GM18870 (cell line): ENCODE data around the gene TMEM218.

Experiments
- ATAC-seq: cut with Tn5 transposase; IDR thresholded peaks from one replicate; pipeline ENCODE4 v1.9.1; 2021; ENCODE audit warnings: moderate library complexity; ENCODE audit not compliant: unreplicated experiment

The TMEM218 gene

DNA sequence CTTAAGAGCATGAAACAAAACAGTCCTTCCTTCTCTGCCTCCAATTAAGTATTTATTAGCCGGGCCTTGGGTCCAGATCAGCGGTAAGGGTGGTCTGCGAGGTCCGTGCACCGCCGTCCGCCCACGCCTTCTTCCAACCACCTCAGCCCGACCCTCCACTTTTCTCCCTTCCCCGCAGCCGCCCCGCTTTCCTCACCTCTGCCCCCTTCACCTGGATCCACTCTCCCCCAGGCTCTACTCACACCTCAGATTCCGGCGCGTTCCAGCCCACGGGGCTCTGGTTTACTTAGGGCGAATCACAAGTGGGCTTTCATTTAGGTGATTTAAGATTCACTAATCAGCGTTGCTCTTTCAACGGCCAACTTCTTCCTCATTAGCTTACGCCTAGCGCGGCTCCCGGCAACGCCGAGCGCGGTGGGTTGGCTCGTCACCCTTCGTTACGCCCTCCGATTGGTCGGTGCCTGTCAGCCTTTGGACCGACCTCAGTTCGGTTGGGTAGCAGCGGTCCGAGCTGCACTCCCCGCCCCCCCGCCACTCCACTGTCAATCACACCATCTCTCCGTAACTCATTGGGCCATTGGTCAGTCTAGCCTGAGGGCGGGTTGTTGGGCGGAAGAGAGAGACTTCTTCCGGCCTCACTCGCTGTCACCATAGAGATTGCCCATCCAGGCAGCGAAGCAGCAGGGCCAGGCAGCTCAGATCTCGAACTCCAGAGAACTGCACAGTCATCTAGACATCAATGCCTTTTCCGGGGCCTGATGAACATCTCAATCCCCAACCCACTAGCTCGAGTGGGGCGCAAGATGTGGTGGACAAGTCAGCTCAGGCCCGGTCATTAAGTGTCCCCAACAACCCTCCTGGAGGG is at the start of gene TMEM218:
TMEM218 (minus strand) TSS at position 284 of the 865 bp plus-strand sequence. CDS start 9,385 bp downstream, outside the sequence.
- ATAC-seq, result peak; percentile 98

DNA sequence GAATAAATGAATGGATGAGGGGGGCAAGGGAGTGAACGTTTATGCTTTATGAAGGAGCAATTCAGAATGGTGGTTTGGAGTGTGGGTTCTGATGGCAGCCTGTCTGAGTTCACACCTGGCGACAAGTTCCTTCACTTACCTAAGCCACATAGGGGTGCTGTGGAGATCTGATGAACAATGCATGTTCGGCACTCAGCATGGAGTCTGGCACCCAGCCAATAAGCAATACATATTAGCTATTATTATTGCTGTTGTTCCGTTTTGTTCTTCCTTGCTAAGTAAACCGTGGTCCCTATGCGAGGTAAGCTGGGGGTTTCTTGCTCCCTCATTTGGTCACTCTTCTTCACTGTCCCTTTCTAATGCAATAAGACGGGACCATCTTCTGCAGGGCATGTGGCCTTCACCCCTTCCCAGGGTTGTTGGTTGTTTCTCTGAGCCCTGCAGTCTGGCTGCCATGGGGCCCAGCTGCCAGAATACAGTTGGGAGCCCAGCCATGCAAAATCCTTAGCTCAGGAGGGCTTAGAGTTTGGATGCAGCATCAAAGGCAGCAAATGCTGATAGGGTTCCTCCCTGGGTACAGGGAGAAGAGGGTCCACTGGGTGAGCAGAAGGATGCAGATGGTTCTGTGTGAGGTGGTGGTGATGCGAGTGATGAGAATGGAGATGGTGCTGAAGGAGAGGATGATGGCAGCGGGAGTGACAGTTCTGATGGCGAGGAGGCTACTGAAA is 46.7 kb upstream of the TMEM218 start:
- no peak for ATAC-seq

DNA sequence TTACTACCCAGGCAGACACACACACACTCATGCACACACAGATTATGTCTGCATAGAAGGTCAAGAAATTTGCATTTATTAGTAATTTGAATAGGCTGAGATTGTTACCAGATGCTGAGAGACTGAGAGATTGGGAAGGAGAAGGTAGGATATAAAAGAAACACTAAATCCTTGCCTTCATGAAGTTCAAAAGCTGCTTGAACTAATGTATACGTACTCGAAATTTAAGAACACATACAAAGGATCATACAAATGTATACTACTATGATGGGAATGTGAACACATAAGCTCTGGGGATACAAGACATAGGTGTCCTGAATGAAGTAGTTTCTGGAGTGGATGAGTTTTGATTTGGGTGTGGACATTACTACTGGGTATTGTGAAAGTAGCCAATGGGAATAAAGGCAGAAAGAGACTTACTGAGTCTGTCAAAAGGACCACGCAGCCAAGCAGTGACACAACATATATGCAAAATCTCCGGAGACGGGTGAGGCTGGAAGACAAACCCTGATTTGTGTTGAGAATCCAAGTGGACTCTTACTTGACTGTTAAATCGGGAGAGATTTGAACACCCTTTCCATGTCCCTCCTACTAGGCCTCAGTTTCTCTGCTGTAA is 45.8 kb upstream of the TMEM218 start:
- no peak for ATAC-seq

DNA sequence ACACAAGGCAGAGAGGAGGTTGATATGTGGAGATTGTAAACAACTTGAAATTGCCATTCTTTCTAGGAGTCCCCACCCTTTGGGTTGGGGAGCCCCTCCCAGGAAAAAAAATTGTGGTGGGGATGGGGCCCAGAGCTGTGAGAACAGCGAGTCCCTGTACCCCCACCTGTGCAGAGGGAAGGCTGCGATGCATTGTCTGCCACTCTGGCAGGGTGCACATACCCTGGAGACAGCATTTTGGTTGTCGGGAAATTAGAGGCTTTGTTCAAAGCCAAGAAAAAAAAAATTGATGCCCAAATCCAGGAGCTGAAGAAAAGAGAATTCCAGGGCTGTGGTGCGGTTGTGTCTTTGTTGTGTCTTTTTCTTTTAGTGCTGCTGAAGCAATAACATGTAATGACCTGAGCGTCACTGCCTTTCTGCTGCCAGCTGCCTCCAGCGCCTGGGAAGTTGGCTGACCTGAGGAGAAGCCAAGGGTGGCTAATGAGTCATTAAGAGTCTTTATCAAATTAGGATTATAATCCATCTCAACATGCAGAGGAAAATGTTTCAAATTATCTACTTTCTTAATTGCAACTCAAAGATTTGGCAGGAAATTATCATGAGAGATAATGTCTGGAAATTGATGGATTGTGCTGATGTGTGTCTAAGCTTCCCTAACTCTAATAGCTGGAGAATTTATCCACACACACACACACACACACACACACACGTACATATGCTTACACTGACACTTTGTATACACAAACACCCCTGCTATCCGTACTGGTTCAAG is 45.1 kb upstream of the TMEM218 start:
- ATAC-seq, result no peak

DNA sequence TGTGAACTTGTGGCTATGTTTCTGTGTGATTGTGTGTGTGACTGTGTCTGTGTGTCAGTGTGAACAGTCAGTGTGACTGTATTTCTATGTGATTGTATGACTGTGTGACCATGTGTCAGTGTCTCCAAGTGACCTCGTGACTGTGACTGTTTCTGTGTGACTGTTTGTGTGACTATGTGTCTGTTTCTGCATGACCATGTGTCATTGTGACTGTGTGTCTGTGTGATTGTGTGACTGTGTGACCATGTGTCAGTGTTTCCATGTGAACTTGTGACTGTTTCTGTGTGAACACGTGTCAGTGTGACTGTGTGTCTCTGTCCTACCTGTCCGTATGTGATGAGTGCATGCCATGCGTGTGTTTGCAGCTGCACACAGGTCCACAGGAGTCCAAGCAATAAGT is 44.3 kb upstream of the TMEM218 start:
- no peak for ATAC-seq

DNA sequence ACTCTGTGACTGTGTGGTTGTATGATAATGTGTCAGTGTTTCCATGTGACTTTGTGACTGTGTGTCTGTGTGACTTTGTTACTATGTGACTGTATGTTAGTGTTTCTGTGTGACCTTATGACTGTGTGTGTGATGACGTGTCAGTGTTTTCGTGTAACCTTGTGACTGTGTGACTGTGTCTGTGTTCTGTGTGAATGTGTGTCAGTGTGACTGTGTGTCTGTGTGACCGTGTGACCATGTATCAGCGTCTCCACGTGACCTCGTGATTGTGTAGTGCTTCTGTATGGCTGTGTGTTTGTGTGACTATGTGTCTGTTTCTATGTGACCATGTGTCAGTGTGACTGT is 43.6 kb upstream of the TMEM218 start:
- ATAC-seq, result no peak

DNA sequence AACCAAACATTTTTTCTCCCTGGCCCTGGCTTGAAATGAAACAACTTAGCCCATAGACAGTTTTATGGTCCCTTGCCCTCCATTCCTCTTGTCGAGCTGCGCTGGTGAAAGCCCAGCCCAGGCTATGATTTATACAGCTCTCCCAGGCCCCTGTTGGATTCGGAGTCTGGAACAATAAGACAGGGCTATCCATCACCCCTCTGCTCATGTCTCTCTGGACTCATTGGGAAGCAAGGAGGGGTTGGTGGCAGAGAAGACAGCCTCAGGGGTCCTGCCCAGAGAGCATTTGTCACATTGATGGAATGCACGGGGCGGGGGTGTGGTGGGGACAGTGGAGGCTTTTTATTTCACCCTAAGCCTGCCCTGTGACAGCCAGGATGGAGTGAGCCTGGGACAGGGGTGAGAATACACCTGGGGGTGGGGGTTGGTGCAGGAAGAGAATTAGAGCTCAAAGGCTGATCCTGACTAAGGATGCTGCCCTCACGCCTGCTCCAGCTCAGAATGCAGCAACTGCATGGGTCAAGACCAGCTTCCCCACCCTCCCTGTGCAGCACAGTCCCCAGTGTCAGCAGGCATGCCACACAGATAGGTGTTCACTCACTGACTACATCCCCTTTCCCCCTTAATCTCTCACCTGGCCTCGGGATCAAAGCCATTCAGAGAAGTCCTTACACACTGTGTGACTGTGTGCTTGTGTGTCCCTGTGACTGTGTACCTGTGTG is 43.1 kb upstream of the TMEM218 start:
- ATAC-seq, result no peak

DNA sequence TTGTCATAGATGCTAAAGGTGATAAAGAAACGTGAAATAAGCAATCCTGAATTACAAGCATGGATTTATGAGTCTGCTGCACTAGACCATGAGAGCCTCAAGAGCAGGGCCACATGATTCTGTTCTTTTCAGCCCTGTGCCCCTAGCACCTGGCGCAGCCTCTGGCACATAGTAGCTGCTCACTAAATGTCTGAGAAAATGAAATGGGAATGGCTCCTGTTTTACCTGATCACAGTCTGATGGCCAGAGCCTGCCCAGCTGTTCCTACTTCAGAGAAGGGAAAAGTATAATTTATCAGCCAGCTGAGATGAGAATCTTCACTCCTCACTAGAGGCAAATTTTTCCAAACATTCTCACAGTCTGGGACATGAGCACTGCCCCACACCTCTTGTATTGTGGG is 42.4 kb upstream of the TMEM218 start:
- ATAC-seq, result no peak

DNA sequence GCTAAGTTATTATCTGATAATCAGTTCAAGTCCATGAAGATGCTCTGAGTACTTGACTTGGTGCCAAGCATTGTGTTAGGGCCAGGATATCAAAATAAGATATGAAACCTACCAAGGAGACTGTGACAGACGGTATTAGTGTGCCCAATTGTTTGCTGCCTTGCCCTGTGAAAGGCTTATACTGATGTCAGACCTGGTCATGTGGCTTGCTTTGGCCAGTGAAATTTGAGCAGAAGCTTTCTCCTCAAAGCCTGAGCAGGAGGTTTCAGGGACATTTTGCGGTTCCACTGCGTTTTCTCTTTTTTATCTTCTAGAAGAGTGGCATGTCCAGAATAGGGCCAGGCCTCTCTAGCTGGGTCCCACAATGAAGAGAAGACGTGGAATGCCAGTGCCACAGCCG is 37.3 kb upstream of the TMEM218 start:
- ATAC-seq, result no peak

DNA sequence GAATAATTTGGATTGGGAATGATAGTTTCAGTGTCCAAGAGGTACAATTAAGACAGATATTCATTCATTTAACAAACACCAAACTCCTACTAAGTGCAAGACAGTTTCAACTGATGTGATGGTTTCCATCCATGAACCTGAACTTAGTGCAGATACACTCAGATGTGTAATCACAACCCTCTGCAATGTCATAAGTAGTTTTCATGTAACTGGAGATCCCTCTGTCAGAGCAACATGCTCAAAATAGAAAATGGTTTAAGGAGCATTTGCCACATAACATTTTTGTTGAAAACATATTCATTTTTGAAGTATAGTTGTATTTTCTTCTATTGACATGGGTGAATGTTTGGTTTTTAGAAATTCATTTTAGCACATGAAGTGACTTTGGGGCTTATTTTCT is 36.6 kb upstream of the TMEM218 start:
- ATAC-seq, result no peak

DNA sequence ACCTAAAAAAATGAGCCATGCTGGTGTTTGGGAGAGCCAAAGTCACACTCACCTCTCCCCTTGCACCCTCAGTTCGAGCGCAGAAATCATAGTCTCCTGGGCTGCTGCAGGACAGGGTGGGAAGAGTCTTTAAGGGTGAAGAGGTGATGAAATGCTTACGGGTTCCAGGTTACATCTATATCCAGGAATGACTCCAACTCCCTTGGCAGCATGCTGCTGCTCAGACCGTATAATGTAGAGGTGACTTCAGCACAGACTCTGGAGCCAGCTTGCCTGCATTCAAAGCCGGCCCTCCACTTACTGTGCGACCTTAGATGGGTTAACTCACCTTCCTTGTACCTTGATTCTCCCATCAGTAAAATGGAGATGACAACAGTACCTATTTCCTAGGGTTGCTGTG is 35.9 kb upstream of the TMEM218 start:
- no peak for ATAC-seq

DNA sequence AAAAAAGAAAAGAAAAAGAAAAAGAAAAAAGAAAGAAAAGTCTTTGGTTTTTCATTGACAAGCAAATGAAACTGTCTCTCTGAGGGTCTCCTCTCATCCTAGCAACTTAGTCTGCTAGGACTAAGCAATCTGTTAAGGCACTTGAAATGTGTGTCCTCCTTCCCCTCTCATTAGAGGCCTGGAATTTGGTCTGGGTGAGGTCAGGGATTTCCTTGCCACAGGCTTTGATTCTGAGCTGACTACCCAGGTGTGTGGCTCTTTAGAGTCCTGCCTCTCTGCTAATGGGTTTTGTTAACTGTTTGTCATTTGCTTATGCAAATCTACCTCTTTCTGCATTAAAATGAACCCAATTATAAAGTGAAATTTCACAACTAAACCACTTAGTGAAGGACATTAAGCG is 34.8 kb upstream of the TMEM218 start:
- no peak for ATAC-seq

DNA sequence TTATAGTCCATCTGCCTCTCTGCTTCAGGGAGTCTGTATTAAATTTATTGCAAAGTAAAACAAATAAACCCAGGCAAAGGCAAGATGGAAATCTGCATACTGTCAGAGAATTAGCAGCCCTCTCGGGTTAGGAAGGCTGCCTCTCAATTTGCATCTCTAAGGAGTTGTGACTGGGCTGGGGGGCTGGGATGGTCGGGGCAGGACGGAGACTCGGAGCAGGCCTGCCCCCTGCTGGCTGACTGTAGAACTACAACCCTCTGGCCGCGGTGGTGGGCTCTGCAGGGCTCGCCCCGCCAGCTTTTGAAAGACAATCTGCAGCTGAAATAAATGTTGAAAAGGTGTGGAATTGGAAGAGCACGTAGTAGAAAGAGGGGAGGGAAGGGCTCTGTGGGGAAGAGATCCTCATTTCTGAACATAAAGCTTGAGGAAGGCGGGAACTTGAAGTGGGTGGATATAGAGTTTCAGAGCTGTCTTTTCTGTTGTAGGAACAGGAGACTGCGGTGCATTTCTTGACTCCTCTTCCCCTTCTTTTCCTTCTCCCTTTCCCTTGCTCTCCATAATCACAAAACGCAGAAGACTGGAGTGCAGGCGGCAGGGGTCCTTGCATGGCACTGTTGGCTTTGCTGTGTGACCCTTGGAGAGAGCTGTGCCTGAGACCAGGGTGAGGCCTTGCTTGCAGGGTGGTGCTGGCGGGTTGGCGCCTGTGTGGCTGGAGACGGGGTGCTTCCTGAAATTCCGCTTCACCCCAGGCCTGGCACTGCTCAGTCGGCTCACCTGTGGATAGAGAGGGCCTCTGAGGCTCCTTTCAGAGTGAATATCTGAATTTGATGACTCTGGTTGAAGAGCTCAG is 30.5 kb upstream of the TMEM218 start:
- ATAC-seq, result no peak

DNA sequence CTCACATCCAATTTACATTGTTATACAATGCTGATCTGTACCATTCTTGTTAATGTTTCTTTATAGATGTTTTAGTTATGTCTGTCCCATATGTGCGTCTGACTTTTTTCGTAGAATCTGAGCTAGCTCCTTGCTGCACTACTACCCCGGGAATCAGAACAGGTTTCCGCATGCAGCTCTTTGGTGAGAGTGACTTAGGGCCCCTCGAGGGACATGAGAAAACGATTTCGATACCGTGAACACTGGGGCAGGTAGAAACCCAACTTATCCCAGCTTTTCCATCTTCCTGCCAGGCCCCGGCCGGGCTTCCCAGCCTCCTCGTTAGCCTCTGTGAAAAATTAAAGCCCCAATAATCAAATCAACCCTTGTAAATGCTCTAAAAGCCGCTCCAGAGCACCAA is 29.8 kb upstream of the TMEM218 start:
- ATAC-seq, result no peak

DNA sequence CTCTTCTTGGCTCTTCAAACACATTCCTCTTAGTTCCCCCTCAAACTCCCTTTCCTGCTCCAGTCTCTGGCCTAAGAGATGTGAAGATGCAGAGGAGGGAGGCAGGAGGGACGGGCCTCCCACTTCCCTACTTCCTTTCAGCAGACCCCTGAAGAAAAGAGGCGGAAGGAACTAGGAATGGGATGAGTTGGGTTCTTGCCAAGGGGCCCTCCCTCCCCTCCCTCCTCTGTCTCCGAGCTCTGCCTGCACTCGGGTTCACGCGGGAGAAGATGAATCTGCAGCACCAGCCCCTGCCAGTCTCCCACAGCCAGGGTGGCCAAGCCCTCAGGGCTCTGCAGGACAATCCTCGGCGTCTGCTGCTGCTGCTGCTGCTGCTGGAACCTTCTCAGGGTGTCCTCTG is 28.8 kb upstream of the TMEM218 start:
- ATAC-seq, result no peak

DNA sequence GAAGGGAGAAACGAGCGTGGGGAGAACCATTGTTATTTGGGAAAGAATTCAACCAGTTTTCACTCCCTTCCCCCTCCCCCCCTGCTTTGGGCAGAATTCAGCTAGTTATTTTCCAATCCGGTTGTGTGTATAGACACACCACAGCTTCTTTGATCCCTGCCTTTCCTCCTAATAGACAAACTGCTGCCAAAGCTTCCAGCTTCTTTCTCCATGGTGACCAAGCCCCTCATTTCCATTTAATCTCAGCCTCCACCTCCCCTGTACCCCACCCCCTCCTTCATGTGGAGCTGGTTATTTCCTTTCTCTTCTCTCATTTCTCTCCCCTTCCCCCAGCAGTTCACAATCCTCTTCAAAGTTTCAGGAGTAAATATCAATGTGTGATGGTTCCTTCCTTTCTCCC is 28.4 kb upstream of the TMEM218 start:
- no peak for ATAC-seq

DNA sequence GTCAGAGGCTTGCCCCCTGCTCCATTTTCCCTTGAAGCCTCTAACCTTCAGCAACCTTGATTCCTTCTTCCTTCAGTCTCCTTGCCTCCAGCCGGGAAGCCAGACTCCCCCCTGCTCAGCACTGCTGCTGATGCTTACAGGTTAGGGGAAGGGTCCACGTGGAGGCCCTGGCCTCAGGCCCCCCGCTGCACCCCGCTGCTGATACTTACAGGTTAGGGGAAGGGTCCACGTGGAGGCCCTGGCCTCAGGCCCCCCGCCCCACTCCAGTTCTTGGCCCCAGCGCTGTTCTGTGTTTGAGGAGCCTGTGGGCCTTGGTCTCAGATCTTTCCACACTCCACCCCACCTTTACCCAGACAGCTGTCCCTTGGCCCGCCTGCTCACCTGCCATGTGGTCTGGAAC is 27.5 kb upstream of the TMEM218 start:
- ATAC-seq, result no peak

DNA sequence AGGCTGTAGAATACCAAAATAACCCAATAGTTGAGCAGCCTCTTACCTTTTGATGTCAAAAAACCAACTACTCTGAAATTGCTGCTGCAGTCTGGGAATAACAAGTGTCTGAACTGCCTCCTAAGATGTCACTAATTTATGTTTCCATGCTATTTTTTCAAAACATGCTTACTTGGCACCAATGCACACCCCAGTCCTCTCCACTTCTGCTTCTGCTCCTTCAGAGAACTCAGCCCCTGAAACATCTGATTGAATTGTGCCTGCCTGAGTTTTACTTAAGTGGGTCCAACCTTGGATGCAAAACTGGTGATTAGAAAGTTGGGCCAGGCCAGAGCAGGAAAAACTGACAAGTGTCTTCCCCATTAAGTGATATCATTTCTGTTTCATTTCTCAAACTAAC is 24.6 kb upstream of the TMEM218 start:
- ATAC-seq, result no peak

DNA sequence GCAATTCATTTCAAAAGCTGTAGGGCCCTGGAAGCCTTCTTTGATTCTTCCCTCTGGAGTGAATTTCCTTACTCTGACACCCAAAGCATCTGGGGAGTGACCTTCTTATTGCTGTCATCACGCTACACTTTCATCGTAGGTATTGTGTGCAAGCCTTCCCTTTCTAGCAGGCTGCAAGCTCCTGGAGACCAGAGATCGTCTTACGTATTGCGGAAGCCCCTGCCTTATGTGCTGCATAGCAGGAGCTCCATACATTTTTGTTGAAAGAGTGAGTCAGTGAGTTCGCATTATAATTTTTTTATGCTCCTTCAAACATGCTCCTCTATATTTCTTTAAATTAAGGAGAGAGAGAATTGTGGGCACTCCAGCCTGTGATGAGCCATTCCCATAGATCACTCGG is 21.2 kb upstream of the TMEM218 start:
- ATAC-seq, result no peak

DNA sequence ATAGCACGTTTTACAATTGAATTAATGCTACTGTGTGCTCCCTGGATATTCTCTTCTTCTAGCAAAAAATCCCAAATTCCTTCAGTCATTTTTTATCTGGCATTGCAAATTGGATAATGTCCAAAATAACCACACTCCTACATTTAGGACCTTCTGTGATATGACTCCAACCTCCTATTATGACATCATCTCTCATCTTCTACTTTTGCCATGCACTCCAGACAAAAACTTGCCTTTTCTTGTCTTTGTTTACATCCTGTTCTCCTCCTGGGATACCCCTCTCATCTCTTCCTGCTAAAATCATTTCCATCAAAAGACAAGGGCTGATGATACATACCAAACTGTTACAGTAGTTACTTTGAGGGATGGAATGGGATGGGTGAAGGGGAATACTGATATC is 20.6 kb upstream of the TMEM218 start:
- ATAC-seq, result no peak
